KOPT-K1 (cell line): Measurements from ENCODE around the gene PARD3B.

Experiments
- H3K27ac ChIP-seq: fragments of 200-600 bp; sonication (generic); 2 replicates; pipeline ENCODE4 v1.5.1; 2016; ENCODE audit warnings: antibody characterized with exemption, mild to moderate bottlenecking, low read depth, low read length; ENCODE audit not compliant: poor library complexity, severe bottlenecking
- H3K36me3 ChIP-seq: fragments of 200-600 bp; sonication (generic); 2 replicates; pipeline ENCODE4 v1.5.1; 2017; ENCODE audit warnings: antibody characterized with exemption, mild to moderate bottlenecking, low read length, moderate library complexity; ENCODE audit not compliant: insufficient read depth
- H3K9me3 ChIP-seq: fragments of 200-600 bp; sonication (generic); 2 replicates; pipeline ENCODE4 v1.5.1; 2017; ENCODE audit warnings: antibody characterized with exemption, low read length, mild to moderate bottlenecking; ENCODE audit not compliant: insufficient read depth, poor library complexity, severe bottlenecking

Gene PARD3B

DNA sequence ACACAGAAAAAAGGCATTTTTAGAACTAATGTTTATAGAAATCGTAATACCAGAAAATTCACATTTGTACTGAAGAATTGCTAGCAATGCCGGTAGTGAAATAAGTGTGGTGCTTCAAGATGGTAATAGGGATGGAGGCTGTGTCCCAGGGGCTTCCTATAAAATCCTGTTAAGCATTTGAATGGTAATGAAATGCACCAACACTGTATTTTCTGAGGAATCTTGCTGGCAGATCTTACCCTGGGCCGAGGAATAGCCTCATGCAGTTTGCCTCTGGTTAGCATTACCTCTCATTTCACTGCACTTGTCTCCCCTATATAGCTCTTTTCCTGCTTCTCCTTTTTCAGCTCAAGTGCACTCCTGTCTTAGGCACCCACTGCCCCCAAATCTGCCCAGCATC, 635.5 kb downstream of the PARD3B start:
- Histone ChIP-seq H3K36me3 (no peaks in the 10 kb centered on the region), H3K27ac (no peak overlapping the region)

GRCh38 chr2:205187731-205188130, 642.5 kb downstream of the PARD3B start:
- no peaks in the 10 kb centered on the region for H3K9me3 ChIP-seq
- H3K36me3 ChIP-seq, result no peaks in the 10 kb centered on the region

More for the DNA sequence above, 635.5 kb downstream of the PARD3B start:
- no peaks in the 10 kb centered on the region for H3K9me3 ChIP-seq

GRCh38 chr2:205188239-205189138, 643.2 kb downstream of the PARD3B start:
- Histone ChIP-seq H3K27ac (no peak overlapping the region), H3K36me3 (no peaks in the 10 kb centered on the region), H3K9me3 (no peaks in the 10 kb centered on the region)

More at GRCh38 chr2:205187731-205188130, 642.5 kb downstream of the PARD3B start:
- no peak overlapping the region for H3K27ac ChIP-seq

DNA sequence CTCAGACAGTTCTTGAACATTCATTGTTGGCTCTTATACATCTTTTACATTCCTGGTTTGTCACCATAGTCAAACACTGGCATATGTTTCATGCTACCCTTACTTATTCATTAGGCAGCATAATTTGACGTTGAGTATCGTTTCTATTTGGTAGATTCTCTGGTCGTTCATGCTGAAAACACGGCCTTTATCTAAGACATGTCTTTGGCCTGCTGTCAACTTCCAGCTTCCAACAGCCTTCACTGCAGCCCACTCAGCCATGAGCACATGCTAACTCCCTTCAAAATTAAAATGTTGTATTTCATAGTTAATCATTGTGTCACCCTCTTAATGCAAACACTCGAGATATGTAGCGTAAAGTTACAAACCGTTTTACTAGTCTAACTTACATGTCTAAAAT, 644.0 kb downstream of the PARD3B start:
- no peaks in the 10 kb centered on the region for H3K9me3 ChIP-seq
- no peaks in the 10 kb centered on the region for H3K36me3 ChIP-seq
- H3K27ac ChIP-seq, result no peak overlapping the region

DNA sequence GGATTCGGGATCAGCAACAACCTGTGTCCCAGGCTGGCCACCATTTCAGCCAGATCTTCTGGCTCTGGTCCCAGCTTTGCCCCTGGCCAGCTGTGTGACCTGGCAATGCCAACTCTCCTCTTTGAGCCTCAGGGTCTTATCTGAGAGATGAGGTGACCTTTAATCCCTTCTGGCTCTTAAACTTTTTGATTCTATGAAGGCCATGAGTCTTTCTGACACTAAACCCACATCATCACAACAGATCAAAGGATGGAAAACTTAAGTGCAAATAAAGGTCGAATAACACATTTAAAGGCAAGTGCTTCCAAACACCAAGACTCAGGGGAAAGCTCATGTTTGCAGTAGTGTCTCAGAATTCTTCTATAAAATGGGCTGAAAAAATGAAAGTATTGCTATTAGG, 645.3 kb downstream of the PARD3B start:
- Histone ChIP-seq H3K27ac (no peak overlapping the region), H3K9me3 (no peaks in the 10 kb centered on the region), H3K36me3 (no peaks in the 10 kb centered on the region)

DNA sequence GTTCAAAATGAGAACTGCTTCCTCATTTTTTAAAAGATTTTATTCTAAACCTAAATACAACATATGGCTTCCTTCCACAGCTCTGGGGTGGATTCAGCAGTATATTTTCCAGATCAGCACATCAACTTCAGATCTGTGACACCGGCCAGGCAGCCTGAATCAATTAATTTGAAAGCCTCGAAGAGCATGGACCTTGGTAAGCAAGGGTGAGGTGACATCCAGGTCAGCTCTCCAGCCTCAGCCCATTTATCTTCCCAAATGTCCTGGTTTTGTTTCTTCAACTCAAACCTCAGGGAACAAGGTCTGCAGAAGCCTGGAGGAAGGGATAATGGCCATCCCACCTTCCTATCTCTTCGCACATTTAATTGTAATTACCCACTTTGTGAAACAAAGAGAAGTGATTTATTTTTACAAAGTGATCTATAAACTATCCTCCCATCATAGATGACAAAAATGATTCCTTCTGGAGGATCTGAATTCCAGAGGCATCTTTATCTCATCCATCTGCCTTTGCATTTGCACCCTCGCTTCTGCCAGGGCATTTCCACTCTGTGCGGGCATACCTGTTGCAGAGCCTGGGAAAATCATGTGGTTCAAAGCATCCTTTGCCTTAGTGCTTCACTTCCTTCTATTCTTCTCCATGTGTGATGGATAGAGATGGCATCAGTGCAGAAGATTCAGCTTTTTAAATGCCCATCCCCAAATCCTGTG, 648.0 kb downstream of the PARD3B start:
- Histone ChIP-seq H3K36me3 (no peaks in the 10 kb centered on the region), H3K9me3 (no peaks in the 10 kb centered on the region), H3K27ac (no peak overlapping the region)

DNA sequence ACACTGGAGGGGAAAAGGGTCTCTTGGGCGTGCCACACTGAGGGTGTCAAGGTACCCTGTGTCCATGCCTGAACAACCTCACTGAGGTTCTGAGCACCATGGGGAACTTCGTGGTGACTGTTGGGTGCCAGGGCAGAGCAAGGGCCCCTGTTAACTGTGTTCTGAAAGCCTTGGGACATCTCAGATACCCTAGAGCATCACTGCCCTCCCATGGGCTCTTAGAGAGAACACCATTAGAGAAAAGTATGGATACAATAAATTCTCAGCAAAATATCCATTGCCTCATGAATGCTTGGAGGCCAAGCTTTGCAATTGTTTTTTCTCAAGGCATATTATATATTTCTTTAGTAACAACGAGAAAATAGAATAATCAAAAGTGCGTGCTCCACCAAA, 648.6 kb downstream of the PARD3B start:
- Histone ChIP-seq H3K27ac (no peak overlapping the region), H3K36me3 (no peaks in the 10 kb centered on the region), H3K9me3 (no peaks in the 10 kb centered on the region)

DNA sequence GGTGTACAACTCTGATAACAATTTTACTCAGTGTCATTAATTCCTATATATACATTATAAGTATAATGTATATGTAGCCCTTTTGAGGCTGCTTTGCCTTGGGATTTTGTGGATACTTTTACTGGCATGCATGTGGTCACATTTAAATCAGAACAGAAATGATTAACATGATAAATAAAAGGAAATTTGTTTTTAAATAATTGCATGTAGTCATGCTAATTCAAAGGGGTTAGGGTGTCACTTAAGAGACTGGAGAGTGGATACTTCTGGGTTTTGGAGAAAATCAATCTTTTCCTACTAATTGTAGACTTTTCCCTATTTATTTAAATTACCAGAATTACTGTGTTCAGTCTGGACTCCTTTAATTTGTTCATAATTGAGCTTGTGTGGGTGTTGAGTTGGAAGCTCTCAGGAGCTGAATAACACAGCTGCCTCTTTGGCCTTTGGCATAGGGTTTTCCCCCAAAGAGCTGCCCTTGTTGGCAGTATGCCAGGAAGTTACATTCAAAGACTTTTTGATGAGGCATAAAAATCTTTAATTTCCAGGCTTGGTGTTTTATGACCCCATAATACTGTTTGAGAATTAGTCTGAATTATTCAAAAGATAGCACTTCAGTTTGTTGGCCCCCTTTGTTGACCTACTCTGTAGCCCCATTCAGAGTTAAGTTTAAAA, 652.3 kb downstream of the PARD3B start:
- Histone ChIP-seq H3K27ac (no peak overlapping the region), H3K36me3 (no peaks in the 10 kb centered on the region), H3K9me3 (no peaks in the 10 kb centered on the region)

- Histone ChIP-seq H3K9me3 (no peaks in the 10 kb centered on the region), H3K27ac (no peak overlapping the region)
Observed at GRCh38 chr2:205198140-205198525, 652.9 kb downstream of the PARD3B start.

DNA sequence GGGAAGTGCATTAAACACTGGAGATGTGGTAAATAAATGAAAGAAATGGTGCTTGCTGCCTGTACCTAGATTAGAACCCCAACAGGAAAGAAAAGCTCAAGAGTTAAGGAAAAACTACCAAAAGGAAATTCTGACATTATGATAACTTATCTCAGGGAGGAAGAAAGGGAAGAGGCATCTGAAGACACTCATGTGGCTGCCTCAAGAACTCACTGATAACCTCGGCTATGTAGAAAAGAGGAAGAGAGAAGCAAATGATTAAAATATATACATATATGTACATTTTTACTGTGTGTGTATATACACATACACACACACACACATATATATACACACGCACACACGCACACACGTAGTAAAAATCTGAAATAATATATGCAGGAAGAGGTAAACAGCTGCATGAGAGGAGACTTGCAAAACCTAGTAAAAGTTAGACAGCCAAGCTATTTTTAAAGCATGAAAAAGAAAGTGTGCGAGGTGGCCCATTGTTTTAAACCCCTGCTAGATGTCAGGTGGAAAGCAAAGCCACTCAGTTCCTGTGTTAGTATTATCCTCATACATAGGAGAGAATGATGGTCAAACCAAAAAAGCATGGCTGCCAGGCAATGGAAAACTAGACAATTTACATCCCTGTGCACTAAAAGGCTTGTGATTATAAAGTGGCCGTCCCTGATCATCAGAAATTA, 654.0 kb downstream of the PARD3B start:
- no peaks in the 10 kb centered on the region for H3K36me3 ChIP-seq
- no peak overlapping the region for H3K27ac ChIP-seq
- no peaks in the 10 kb centered on the region for H3K9me3 ChIP-seq

More at GRCh38 chr2:205198140-205198525, 652.9 kb downstream of the PARD3B start:
- no peaks in the 10 kb centered on the region for H3K36me3 ChIP-seq

DNA sequence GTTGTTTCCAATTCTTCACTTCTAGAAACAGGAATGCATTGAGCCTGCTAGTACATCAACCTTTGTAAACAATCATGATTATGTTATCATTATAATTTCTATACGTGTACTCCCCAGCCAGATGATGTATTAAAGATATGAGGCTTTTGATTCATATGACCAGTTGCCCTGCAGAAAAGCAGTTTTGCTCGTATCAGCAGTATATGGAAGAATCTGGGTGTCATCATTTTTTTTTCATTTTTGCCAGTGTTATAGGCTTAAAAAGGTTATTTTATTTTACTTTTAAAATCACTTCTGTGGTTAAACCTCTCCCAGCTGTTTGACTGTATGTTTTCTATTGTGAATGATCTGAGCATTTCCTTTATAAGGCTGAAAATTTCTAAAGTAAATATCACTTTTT, 665.2 kb downstream of the PARD3B start:
- no peaks in the 10 kb centered on the region for H3K36me3 ChIP-seq
- H3K27ac ChIP-seq, result no peak overlapping the region
- H3K9me3 ChIP-seq, result no peaks in the 10 kb centered on the region

DNA sequence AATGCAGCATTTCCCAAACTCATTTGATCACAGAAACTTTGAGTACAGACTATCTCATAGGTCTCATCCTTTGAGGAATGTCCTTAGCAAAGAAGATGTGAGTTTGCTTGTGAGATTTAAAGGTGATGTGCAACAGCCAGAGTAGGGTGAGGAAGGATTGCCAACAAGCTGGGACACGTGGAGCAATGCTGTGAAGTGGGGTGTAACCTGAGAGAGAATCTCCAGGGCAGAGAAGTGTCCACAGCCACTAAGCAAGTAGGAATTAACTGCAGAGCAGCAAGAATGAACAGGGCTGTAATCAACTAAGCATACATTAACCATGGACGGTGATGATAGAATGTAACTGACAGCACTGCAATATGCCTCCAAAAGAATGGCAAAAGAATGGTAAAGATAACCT, 667.1 kb downstream of the PARD3B start:
- Histone ChIP-seq H3K9me3 (no peaks in the 10 kb centered on the region), H3K36me3 (no peaks in the 10 kb centered on the region), H3K27ac (no peak overlapping the region)

DNA sequence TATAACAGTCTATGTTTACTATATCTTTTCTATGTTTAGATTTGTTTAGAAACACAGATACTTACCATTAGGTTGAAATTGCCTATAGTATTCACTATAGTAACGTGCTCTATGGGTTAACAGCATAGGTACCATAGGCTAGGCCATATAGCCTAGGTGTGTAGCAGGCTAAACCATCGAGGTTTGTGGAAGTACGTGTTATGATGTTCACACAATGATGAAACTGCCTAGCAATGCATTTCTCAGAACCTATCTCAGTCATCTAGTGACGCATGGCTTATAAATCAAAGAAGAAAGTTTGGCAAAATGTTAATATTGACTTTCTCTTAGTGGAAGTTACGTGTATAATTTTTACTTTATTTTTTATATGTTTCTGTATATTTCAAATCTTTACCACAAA, 670.8 kb downstream of the PARD3B start:
- no peaks in the 10 kb centered on the region for H3K9me3 ChIP-seq
- H3K36me3 ChIP-seq, result no peaks in the 10 kb centered on the region
- no peak overlapping the region for H3K27ac ChIP-seq

DNA sequence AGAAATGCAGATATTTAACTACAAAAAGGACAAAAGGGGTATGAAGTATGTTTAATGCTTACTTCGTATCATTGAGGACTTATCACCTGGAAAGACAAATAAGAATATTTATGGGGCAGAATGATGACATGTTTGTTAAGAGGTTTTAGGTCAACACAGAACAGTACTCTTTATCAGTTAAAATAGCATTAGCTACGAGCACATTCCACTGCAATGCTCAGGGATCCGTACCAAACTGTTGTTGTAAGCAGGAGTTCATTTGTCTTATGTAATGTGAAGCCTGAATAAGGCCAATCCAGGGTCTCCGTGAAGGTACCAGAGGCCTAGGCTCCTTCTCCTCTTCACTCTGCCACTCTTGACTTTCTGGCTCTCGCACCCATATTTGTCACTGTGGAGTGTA, 671.3 kb downstream of the PARD3B start:
- no peak overlapping the region for H3K27ac ChIP-seq
- H3K9me3 ChIP-seq, result no peaks in the 10 kb centered on the region
- H3K36me3 ChIP-seq, result no peaks in the 10 kb centered on the region

DNA sequence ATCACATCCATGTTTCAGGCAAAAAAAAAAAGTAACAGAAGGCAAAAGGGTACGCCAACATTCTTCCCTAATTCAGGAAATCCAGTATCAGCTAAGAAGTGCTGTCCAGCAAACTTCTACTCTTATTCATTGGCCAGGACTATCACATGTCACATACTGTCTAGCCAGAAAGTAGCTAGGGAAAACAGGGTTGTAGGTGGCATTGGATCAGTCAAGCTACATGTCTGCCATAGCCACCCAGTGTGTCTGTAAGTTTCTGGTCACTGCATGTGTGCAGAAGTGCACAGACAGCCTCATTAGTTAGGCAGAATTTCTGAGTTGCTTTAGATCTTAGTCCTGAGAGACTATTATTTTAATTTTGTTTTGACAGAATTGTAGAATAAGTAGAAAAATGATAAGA, 671.7 kb downstream of the PARD3B start:
- no peaks in the 10 kb centered on the region for H3K9me3 ChIP-seq
- no peaks in the 10 kb centered on the region for H3K36me3 ChIP-seq
- H3K27ac ChIP-seq, result no peak overlapping the region
